GM15510 (cell line): Measurements from ENCODE around the gene CDH6.

Experiments used
- POLR2A ChIP-seq: IDR thresholded peaks from 3 replicates; pipeline ENCODE4 v1.6.1; 2011; ENCODE audit warnings: borderline replicate concordance; ENCODE audit not compliant: insufficient read length; ENCODE audit errors: extremely low read depth

CDH6 gene

DNA sequence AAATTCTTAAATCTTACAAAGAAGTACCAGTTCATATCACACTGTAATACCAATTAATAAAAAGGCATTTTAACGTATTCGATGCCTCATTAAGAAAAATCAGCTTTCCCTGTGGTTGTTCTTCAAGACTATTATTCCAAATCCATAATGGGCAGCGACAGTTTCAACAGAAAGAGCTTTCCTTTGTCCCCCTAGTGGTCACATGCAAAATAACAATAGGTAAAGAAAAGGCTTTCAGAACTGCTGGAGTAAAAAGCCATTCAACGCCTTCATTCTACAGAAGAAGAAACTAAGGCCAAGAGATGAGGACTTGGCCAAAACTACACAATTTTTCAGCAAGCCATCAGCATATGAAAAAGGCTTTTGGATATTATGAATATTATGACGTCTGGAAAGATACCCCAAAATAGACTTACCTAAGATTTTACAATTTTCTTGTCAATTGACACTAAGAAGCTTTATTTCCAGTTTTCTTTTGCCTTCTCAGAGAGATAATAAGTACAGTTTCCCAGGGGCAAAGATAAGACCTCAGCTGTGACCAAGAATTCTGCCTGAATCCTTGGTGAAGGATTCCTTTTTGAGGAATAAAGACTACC is 6.7 kb upstream of the CDH6 start:
- TF ChIP-seq POLR2A: no peak

DNA sequence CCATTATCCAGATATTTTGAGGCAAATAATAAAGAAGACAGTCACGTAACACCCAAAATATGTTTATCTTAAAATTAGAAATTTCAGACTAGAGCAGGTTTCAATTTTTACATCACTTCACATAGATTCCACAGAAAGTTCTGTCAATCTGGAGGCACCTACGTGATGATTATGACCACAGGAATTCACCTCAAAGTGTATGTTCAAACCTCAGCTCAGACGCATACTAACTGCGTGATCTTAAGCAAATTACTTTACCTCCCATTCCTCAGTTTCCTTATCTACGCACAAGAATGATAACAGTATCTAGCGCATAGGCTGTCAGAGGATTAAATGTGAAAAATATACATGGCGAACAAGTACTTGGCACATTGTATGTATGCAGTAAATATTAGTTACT is 5.9 kb upstream of the CDH6 start:
- TF ChIP-seq POLR2A: no peak

DNA sequence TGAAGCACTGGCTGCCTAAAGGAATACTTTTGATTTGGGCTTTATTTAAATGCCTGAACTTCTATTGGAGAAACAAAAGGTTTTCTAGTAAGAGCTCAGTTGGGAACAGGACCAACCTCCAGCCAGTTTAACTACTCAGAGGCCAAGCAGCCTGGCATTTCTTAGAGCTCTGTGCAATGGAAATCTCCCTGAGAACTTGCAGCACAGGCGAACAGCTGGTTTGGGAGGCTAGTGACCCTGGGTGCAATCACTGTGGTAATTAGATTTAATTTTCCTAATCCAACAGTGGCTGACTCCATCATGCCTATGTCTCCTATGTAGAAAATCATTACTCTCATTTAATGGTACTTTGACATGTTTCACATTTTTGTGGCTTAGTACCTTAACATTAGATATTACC is 1.0 kb upstream of the CDH6 start:
- TF ChIP-seq POLR2A: no peak

DNA sequence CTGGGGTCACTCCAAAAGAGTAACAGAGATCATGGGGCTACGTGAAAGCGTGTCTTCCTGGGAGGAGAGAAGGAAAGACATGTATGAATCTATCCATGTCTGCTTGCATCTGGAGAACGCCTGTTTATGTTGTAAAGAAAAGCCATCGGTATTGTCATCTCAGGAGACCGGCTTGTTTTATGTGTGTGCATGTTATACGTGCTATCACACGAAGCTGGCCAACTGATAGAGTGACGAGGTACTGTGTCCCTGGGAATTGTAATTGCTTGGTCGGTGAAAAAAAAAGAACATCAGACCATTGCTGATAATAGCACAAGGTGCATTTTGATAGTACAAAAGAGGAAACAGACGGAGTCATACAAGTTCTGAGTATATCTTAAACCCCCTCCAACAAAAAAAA is 370 bp upstream of the CDH6 start:
- TF ChIP-seq POLR2A: no peak

DNA sequence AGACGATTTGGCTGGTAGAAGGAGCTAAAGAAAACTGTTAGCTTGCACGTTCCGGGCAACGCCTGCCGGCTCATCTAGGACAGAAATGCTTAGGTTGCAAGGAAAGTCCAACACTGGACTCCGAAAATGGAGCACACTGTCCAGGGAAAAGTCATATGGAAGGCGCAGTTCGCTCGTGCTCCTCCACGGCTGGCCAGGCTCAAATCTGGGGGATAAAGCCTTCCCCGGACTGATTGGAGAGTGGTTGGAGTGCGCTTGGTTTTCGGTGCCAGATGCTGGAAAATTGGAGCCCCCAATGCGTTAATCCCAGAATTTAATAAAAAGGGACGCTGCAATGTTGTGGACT is 955 bp downstream of the CDH6 start:
- no peak for TF ChIP-seq POLR2A

DNA sequence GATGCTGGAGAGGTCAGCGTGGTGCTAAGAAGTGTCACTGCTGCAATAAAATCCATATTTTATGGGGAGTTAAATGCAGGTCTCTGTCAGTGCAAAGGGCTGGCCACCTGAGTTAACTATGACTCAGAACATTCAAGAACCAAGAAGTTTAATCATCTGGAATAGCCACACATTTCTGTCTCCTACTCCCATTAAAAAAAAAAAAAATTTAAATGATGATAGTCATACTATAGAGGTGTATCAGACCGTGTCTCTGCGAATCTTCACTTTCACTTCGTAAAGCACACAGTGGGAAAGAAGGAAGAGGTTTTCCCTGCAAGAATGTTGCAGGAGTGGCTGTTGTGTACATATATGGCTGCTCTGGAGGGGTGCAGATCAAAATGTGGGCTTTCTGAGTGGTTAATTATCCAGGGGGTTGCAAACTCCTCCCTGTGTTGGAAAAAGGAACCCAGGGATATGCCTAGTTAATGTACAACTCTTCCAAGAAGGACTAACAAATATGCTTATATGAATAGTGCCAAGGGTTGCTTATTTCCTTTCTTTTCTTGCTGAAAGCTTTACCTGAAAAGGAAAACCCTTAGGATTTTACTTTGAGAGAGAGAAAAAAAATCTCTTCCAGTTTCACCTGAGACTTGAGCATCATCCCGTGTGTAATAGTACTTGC is 1.5 kb downstream of the CDH6 start:
- TF ChIP-seq POLR2A: no peak

DNA sequence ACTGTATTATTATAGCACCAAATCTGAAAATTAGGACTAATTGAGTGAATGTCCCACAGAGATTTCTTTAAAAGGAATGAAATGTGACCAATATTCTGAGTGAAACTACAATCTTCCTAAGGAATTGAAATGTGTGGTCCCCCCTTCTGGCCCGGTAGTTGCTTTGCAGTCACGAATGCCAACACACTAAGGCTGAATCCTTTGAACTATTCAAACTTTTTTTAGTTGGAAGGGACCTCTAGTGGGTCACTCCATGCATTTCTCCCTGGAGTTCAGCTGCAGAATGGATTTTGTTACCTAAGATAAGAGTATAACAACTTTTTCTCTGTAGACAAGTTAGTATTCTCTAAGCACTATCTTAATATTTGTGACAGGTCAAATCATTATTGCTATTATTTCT is 2.8 kb downstream of the CDH6 start:
- no peak for TF ChIP-seq POLR2A

DNA sequence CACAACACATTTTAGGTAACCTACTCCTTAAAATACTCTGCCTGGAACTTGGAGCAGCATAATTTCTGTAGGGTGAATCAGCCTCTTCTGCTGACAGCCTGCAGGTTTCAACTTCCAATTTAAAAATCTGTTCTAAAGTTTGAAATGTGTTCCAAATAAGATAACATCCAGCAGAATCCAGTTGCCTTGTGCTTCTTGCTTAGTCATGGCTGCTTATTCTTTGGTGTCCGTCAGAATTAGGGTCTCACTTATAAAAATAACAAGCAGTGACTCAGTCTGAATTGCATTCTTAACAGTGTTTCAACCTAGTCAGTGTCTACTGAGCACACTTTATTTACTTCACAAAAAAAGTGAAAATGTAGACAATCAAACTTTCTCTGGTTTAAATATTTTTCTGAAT is 3.7 kb downstream of the CDH6 start:
- no peak for TF ChIP-seq POLR2A

DNA sequence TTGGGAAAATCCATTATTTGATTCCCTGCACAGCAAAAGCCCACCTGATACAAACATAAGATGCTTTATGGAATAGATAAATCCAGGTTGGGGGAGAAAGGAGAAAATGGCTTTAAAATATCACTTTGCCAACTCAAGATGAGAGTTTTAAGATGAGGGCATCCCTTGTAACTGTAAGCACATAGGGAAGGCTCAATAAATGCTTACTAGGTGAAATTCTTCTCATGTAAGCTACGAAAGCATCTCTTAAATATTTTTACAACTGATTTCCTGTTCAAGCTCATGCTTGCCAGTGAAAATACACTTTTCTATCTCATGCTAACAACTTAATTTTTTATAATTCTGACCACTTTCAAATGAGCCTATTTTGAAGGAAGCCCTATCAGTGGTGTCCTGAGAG is 11.5 kb downstream of the CDH6 start:
- no peak for TF ChIP-seq POLR2A

DNA sequence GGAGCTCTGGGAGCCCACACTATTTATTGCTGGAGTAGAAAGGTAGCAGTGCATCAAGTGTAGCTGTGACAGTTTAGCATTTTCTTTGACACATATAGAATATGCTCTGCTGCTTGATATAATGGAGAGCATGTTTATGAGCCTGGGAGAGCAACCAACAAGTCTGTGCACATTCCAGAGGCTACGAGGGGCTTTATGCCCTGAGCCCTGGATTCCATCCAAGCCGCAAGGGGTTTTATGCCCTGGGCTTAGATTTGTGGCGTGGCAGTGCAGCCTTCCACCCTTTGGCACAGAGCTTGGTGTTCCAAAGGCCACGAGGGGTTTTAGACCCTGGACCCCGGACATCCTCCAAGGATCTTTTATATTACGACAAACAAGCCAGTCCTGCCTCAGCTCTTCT is 14.6 kb downstream of the CDH6 start:
- no peak for TF ChIP-seq POLR2A

DNA sequence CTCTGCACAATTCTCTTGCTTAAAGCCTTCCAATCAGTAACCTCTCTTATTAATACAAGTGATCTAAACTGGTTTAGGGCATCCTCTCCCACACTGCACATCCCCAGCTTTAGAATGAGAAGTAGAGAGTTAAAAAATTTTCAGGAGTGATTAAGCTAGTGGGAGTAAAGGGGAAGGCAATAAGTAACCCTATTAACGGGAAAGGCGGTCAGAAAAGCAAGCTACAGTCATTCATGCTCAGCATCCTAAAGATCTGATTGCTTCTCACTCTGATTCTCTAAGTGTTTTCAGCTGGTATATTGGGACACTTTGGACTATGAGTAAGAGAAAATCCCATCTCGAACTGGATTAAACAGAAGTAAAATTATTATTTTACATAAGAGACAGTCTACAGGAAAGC is 15.8 kb downstream of the CDH6 start:
- TF ChIP-seq POLR2A: no peak

DNA sequence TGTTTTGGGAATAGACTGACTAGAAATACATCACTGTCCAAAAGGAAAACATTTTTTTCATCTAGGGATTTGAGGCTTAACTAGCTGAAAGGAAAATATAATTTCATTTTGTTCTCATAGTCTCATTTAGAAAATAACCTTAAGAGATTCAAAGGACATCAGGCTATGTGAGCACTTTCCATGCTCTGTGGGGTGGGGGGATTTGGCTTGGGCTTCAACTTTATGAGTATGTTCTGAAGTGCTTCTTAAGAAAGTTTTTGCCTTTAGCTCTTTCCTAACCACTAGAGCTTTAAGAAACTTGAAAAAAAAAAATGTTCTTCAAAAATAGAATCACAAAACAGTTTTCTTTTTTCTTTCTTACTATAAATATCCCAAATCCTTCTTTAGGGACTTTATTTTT is 17.6 kb downstream of the CDH6 start:
- TF ChIP-seq POLR2A: no peak

DNA sequence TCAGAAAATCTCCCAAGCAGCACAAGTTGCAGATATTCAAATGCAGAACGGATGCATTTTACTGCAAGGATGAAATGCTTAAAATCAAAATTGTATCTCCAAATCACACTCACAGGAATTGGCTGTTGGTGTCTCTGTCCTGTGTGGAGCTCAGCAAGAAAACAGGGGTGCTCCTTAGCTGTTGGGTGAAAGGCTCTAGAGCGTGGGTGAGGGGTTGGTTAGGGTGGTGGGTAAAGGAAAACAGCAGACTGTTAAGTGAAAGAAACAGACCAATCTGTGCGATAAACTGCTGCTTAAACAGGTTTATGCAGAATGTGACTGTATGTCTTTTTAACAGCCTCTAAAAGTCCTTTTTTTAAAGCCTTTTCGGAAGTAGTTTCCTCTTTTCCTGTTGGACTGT is 19.8 kb downstream of the CDH6 start:
- no peak for TF ChIP-seq POLR2A

DNA sequence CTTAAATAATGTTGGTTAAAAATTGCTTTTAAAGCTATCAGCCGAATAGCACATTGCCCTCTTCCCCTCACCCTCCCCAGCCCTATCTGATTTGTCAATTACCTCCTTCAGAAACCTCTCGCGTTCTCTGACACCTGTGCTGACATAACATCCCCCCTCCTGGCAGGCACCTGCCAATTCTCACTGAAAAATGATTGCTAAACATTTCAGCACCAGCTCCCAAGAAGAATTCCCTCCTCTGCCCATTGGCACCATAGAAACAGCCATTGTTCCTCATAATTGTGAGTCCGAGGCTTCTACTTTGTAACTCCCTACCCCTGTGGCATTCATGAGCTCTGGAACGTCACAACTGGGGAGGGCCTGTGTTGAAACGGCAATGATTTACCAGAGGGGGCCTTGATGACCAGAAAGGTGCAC is 20.2 kb downstream of the CDH6 start:
- TF ChIP-seq POLR2A: no peak

DNA sequence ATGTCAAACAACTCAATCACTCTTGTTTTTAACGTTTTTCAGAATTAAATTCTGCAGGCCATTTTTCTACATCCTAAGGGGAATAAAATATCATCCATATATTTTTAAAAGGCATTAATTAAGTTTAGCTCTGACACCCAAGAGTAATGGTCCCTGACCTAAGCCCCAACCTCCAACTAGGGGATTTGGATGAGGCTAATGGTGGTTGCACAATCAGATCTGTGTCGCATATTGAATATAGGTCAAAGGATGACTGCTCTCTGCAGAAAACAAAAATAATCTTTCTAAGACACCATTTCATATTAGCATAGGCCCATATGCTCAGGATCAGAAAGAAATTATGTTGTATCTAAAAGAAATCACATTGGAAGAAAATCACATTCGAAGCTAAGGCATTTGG is 20.7 kb downstream of the CDH6 start:
- TF ChIP-seq POLR2A: no peak

DNA sequence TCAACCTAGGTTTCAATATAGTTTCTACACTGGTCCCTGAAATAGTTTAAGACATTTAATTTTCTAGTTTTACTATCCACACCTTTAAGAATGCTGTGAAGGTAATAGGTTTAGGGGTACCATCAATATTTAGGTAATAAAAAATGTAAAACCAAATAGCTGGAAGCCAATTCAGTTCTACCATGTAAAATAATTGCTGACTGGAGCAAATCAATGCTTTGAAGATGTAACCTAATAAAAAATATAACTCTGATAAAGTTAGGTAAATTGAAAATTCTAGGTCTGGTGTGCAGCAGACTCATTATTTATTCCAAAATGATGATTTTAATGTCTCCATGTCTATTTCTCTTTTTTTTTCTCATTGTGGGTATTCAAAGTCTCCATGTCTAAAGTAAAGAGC is 21.8 kb downstream of the CDH6 start:
- TF ChIP-seq POLR2A: no peak

DNA sequence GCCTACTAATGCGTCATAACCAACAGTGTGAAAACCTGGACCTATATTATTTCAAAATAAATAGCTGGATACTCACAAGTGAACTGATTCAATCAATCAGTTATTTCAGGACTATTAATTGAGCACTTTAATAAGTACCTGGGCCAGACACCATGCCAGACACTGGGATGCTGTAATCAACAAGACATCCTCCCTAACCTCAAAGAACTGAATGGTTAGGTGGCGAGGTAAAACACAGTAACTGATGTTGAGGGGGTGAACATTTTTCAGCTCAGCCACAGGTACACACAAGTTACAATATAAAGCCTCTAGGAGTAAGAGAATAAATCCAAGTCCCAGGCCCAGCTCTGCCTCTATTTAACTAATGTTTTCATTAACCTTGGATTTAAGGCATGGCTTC is 24.0 kb downstream of the CDH6 start:
- no peak for TF ChIP-seq POLR2A
